Measurements from ENCODE around the gene ZNF227. TPM values are rescaled to one million over a fixed set of nuclear protein-coding genes. Genes with fewer than 3 reads are reported as not detected.
A peak's percentile ranks its signal among the peaks of the same experiment; 100 is the strongest.

The ZNF227 gene
- total and polyA plus RNA-seq, 9 of the 15 experiments (the other 6 are each of a cell fraction or from before 2014, with no cell fraction given), result 3.0 to 15.1 (median 10.0) TPM

DNA sequence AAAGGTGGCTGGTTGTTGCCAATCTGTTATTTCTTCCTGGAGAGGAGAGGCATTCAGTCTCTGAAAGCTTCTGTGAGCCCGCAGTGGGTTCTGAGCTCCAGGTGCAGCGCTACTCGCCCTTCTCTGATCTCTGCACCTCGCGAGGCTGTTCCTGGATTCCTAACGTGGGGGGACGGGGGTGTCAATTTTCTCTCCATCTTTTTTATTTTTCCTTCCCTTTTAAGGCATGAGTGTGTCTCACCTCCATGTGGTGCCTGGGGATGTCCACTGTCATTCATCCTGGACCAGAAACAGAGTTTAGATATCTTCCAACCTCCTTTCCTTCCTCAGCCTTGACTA is 48.0 kb downstream of the ZNF227 start:
- Histone ChIP-seq H3K4me3 (peak overlapping the region; percentile 18; the same call in 1 of the 2 replicates), H3K9me1 (ENCODE audit: control insufficient read depth, insufficient read depth, low read length) (no peaks in the 10 kb centered on the region), H3K9me3 (replicated peaks; ENCODE audit: control insufficient read depth, insufficient read depth, low read depth, low read length) (no peaks in the 10 kb centered on the region), H3K27ac (ENCODE audit: extremely low read depth, low read depth, low read length) (no peak overlapping the region), H3K4me1 (replicated peaks in 1 of 2; ENCODE audit: control insufficient read depth in 2 of 2, insufficient read depth in 2 of 2, low read length in 2 of 2) (peaks cover 0 to 4% of the 10 kb centered on the region in 2 experiments; a peak in 2 of 5 replicates), H4K20me1 (replicated peaks; ENCODE audit: control insufficient read depth, insufficient read depth, low read length) (no peaks in the 10 kb centered on the region), H3K4me2 (ENCODE audit: insufficient read depth, low read length) (peak overlapping the region; percentile 54), H3K9ac (ENCODE audit: insufficient read depth in 1 of 2, low read depth in 2 of 2, low read length in 2 of 2) (no peak overlapping the region), H3K36me3 (ENCODE audit: control insufficient read depth, insufficient read depth, low read length) (no peaks in the 10 kb centered on the region), H3K27me3 (ENCODE audit: control insufficient read depth in 2 of 2, insufficient read depth in 2 of 2, low read length in 2 of 2) (no peaks in the 10 kb centered on the region), H2AFZ (ENCODE audit: low read depth, low read length) (peak overlapping the region; percentile 77), H3K79me2 (ENCODE audit: control insufficient read depth, insufficient read depth, low read length) (no peaks in the 10 kb centered on the region)
- in situ Hi-C loops (cut with MboI), result no loop called here
- ChIA-PET POLR2A (interaction anchor here (0.5 to 1.0 kb wide), 2 partner anchors 37 to 47 kb away, joined by 3 read pairs; no protein-coding TSS in a partner anchor), CTCF (ENCODE audit: low intra/inter-chr PET ratio) (no interaction called here)
- ATAC-seq (no peak; the same call in 2 of the 3 replicates), FAIRE-seq (no peak), DNase-seq (ENCODE audit: extremely low read depth in 1 of 4, low spot score in 3 of 4) (no peak)
- TF ChIP-seq ARNT (IDR thresholded peaks at IDR 0.05) (no peak), SAP30 (IDR thresholded peaks at IDR 0.05; ENCODE audit: borderline replicate concordance, insufficient read depth, low read depth, low read length, poor library complexity, severe bottlenecking) (no peak), ZNF511 (CRISPR knock-in tag; IDR thresholded peaks at IDR 0.05) (no peak), BCL6 (CRISPR knock-in tag; IDR thresholded peaks at IDR 0.05) (no peak), RB1 (IDR thresholded peaks at IDR 0.05; ENCODE audit: low read depth) (no peak), EWSR1 (IDR thresholded peaks at IDR 0.05; ENCODE audit: borderline replicate concordance, low read depth, partially characterized antibody) (no peak), SMARCE1 (IDR thresholded peaks at IDR 0.05) (no peak), MYBL2 (IDR thresholded peaks at IDR 0.05; ENCODE audit: low read depth) (no peak), MYBL2 (CRISPR knock-in tag; IDR thresholded peaks at IDR 0.05; ENCODE audit: borderline replicate concordance) (no peak)
- WGBS (ENCODE audit: insufficient coverage, low coverage, missing lambda C conversion rate), result 1% methylated on average over 7 of the region's 7 CpGs
- BruUV-seq (replicated peaks), result no TSS peak
- intact Hi-C loops (cut with micrococcal nuclease), result no loop called here
